GM11168 (cell line): ENCODE data around the gene BBX.

Experiments used
- in situ Hi-C: fragments of 300-500 bp; cut with MboI; formaldehyde crosslinking; loops from one replicate; pipeline ENCODE4 v1.12.0; 2022; ENCODE audit warnings: low sequenced_read_pairs; ENCODE audit not compliant: unreplicated experiment

BBX gene

DNA sequence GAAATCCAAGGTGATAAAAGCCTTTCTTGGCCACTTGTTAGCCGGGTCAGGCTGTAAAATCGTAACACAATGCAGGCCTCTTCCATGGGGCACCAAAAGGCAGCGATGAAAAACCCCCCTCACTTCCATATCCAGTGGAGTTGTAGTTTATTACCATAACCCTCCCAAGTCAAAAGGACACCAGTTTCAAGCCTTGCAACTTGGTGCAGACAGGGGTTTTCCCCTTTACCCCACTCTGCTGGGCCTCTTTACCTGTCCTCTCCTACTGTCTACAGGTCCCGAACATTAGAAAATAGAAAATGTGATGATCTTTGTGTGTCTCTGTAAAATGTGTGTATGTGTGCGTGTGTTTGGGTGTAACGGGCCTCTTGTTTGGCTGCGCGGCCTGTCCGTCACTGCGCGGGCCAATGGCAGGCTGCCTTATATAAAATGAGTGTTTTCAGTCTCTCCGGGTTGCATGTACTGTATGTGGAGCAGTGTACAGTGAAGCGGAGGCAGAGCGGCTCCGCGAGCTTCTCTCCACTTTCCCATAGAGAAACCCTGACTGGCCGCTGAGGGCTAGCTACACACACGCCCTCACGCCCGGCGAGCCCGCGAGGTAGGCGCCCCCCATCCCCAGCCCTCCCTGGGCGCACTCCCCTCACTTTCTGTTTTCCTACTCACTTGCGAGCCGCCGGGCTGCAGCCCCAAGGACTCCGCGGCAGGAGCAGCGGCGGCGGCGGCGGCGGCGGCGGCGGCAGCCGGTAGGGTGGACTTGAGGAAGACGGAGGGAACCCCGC is at the start of gene BBX:
TSS of gene BBX (plus strand) at position 453 of the 779 bp plus-strand sequence. CDS start 187,499 bp downstream, outside the sequence.
- in situ Hi-C loops, result no loop called here

DNA sequence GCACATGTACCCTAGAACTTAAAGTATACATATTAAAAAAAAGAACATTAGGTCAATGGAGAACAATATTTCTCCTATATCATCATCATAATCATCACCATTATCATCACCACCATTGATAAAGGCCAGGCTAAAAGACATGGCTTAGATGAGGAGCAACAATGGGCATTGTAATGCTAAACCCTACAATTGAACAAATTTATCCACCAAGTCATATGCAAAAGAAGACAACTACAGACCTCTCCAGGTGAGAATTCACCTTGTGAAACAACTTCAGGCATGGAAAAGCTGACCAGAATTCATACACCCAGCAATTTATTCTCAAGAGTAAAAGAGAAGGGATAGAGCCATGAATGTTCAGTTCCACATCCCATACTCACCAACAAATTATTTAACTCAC is 46.3 kb upstream of the BBX start:
- in situ Hi-C loops, result no loop called here

GRCh38 chr3:107487490-107487889 is 35.3 kb upstream of the BBX start:
- in situ Hi-C loops, result no loop called here

DNA sequence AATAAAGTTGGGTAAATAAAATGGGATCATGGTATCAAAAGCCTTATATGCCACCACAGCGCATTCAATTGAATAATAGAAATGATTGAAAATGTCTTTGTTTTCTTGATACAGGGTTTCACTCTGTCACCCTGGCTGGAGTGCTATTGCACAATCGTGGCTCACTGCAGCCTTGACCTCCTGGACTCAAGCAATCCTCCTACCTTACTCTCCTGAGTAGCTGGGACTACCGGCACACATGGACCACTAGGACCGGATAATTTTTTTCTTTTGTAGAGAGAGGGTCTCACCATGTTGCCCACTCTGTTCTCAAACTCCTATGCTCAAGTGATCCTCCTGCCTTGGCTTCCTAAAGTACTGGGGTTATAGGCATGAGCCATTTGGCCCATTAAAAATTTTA is 33.8 kb upstream of the BBX start:
- in situ Hi-C loops, result no loop called here

DNA sequence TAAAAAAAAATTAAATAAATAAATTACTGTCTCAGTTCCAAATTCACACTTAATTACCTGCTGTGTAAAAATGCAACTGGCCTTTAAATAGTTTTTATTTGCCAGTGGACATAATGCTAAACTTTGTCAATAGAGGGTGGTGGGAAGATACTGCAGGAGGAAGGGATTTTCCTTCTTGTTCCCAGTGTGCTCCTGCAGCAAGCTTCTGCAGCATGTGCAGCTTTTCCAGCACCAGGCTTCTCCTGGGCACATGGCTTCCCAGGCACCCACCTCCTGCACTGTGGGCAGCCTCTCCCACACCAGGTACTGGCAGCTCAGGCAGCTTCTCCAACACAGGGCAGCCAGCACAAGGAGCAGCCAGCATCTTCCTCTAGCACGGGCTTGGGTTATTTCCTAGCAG is 29.6 kb upstream of the BBX start:
- in situ Hi-C loops, result no loop called here

- in situ Hi-C loops, result no loop called here
Observed at GRCh38 chr3:107496855-107497254, 25.9 kb upstream of the BBX start.

- in situ Hi-C loops, result no loop called here
Observed at GRCh38 chr3:107498646-107499045, 24.1 kb upstream of the BBX start.

DNA sequence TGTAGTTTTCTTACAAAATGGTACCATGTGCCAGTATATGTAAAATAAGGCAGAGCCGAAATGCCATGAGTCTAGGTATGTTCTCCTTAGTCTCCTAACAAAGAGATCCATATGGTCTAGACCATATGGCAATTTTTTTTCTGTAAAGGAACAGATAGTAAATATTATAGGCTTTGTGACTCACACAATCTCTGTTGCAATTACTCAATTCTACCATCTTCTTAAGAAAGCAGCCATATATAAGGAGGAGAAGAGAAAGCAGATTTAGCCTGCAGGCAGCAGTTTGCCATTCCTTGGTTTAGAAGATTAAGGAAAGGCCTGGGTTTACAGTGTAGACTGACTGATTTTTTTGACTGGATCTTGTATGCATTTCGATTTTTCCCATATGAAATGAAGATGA is 16.3 kb upstream of the BBX start:
- in situ Hi-C loops, result no loop called here

DNA sequence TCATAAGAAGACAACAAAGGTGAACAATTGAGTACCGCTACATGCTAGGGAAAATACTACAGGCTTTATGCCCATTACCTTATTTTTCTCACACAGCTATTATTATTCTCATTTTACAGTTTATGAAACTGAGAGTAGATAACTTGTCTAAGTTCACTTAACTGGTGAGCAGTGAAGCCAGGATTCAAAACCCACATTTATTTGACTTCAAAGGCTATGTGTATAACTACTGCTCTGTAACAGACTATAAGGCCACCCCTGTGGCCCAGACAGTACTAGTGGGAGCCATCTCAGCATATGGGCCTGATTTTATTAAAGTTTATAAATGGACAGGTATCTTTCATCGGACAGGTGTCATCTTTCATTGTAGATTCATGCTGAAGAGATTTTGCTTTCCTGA is 14.4 kb upstream of the BBX start:
- in situ Hi-C loops, result no loop called here

DNA sequence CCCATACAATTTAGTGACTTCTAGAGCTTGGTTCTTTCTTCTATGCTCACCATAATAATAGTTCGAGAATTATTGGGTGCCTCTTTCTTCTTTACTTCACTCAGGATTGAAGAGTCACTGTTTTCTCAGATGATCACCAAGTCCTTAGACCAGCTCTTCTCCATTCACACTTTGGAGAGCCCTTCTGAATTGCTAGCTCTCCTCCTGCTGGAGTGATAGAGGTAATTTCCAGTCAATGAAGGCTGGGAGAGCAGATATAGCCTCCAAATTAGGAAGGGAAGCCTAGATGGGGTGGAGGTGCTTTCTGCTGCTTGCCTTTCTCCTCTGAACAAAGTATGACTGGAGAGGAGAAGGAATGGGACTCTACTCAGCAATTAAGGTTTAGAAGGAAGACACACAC is 10.7 kb upstream of the BBX start:
- in situ Hi-C loops, result no loop called here

- in situ Hi-C loops, result no loop called here
Observed at GRCh38 chr3:107514453-107514852, 8.3 kb upstream of the BBX start.

- in situ Hi-C loops, result no loop called here
Observed at GRCh38 chr3:107516475-107516874, 6.3 kb upstream of the BBX start.

- in situ Hi-C loops, result no loop called here
Observed at GRCh38 chr3:107520535-107520934, 2.2 kb upstream of the BBX start.

DNA sequence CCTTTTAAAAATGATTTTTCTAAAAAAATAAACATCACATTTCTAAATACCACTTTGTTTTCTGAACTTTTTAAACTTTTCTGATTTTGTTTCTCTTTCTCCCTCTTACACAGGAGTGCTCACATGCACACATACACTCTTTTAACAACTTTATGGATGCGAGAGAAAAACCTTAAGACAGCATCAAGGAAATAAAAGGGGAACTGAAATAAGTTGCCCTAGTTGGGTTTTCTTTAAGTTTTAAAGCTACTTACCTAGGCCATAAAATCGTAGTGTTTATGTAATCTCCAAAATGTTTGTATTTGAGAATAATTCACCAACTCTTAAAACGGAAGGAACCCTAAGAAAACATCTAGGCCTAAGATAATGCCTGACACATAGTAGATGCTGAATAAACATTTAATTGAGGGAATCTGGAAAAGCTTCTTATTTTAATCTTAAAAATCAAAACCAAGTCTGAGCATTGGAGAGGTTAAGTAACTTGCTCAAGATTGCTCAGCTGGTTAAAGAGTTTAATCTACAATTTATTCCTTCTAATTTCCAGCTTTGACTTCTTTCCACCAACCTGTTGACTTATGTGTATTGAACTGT is 1.2 kb upstream of the BBX start:
- in situ Hi-C loops, result no loop called here

- in situ Hi-C loops, result no loop called here
Observed at GRCh38 chr3:107523289-107523538, 452 bp downstream of the BBX start.

DNA sequence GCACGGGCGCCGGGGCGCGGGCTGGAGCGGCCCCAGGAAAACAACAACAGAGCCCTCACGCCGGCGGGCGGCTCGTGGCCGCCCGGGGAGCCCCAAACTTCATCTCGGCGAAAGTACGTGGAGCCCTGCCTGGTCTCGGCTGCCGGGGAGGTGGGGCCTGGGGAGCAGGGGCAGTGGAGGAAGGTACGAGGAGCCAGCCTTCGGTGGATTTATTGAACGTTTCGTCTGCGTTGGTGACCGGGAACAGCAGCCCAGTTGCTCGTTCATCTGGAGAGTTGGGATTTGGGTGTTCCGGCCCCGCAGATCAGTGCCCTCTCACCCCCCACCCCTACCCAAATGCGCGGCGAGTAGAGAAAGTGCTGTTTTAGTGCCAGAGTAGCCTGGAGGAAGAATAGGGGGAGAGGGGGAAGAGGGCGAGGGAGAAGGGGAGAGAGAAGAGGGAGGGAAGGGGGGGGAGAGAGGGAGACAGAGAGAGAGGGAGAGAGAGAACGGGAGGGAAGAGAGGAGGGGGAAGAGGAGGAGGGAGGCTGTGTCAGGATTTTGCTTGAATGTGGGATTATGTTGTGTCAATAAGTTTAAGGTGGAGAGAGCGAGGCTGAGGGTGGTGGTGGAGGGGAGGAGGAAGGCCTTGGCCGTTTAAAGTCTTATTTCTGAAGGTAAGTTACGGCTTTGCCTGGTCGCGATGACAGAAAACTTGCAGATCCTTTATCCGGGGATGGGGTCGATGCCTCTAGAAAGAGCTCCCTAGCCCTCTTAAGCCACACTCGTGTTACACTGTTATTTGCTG is 970 bp downstream of the BBX start:
- in situ Hi-C loops, result no loop called here

DNA sequence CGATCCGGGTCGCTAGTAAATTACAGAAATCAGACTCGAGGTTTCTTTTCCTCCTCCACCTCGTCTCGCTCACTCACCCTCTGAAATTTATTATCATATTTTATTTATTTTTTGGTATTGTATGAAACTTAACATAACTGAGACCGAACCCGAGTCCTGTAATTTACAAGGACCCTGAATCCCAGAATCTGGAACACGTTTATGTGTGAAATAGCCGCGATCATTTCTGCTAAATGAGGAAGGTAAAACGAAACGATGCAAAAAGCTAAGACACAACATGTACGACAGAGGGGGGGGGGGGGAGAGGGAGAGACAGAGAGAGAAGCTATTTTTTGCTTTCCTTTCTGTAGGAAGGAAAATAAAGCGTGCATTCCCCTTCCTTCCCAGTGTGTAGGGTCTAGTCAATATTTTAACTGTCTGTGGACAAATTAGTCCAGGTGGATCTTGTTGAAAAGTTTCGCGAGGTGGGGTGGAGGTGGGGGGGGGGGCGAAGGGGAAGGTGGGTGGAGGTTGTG is 1.6 kb downstream of the BBX start:
- in situ Hi-C loops, result no loop called here

DNA sequence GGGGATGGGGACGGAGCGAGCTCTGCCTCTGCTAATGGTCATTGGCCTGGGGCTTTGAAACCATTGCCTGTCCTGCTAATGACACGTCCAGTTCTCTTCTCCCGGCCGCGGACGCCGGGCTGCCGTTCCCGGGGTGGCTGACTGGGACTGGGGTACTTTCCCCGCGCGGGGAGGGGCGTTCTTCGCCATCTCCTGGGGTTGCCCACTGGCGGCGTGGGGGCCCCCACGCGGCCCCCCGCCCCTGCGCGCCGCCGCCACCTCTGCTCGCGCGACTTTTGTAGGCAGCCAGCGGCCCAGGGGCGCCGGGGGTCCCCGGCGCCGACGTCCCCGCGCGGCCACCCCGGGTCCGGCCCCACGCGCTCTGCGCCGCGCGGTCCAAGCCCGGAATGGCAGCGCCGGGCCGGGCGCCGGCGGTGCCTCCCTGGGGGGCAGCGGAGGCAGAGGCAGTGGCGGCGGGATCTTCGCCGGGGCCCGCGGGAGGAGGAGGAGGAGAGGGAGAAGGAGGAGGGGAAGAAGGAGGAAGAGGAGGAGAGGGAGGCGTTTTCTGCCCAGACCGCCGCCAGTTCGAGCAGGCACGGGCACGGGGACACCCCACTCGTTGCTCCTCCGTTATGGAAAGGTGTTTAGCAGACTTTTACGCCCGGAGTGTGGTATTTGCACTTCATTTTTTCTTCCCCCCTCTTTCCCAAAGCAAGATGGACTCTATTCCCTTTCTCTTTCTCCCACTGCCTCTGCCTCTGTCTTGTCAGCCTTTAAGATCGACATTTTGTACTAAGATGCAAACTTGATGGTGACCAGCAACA is 2.3 kb downstream of the BBX start:
- in situ Hi-C loops, result no loop called here

DNA sequence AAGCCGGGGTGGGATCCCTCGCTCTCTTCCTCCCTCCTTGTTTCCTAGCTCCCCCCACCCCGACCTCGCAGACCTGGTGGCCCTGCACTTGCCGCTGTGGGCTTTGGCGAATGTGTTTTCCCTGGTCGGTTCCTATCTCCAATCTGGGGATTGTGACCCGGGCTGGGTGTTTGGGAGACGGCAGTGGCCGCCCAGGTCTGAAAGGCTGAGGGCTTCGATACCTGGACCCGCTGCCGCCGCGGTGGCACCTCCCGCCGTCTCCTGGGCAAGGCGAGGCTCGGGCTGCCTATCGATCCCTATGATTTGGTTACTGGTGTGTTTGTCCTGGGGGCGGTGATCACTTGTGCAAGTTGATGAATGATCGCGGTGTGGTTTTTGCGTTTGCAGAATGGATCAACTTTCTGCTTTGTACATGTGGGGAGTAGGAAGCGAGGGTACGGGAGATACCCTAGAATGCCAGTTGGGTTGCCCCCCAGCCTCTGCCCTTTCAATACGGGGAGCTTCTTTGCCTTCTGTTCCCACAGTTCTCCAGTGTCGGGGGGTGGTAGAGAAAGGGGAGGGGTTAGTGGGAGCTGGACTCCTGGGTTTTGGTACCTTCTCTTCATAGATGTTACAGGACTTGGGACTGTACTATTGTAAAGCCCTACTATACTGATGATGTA is 3.0 kb downstream of the BBX start:
- in situ Hi-C loops, result no loop called here

GRCh38 chr3:107531917-107532469 is 9.2 kb downstream of the BBX start:
- in situ Hi-C loops, result no loop called here
